Coronary artery (tissue), 2 donors: Measurements from ENCODE around the gene GFPT1.

ENCODE experiments used
- DNase-seq: peaks from one replicate; pipeline ENCODE4 v3.0.0-alpha.2; 2017; ENCODE audit warnings: low spot score
- H3K27ac ChIP-seq, 2 donors: fragments of 200-600 bp; sonication (generic); one replicate each; pipeline ENCODE4 v1.5.1; 2016 to 2019
- H3K4me3 ChIP-seq: fragments of 200-600 bp; sonication (generic); 2 replicates; pipeline ENCODE4 v1.5.1; 2016; ENCODE audit warnings: mild to moderate bottlenecking, moderate library complexity
- TF ChIP-seq, protein P1 (sequence below): fragments of 200-600 bp; sonication (generic); IDR thresholded peaks from one replicate; pipeline ENCODE4 v1.5.1; 2019; ENCODE audit warnings: antibody characterized with exemption

Gene GFPT1

DNA sequence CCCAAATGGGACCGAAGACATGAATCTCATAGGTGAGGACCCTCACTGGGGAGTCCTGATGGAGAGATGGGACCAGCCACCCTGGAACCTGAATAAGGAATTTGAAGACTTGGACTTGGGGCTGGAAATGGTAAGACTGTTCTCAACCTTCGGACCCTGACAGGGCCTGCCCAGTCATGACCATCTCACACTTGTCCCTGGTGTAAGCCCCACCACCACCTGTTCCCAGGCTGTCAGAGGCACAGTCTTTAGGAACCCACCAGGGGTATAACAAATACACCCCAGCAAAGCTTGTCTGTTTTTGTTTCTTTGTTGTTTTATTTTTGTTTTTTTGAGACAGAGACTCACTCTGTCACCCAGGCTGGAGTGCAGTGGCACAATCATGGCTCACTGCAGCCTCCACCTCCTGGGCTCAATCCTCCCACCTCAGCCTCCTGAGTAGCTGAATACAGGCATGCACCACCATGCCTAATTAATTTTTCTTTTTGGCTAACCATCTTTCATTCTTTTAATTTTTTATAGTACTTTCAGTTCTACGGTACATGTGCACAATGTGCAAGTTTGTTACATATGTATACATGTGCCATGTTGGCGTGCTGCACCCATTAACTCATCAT lies 106.1 kb downstream of the GFPT1 start:
- no peak overlapping the region for H3K4me3 ChIP-seq
- H3K27ac ChIP-seq = no peak overlapping the region
- no peak for DNase-seq
- TF ChIP-seq, protein P1, sequence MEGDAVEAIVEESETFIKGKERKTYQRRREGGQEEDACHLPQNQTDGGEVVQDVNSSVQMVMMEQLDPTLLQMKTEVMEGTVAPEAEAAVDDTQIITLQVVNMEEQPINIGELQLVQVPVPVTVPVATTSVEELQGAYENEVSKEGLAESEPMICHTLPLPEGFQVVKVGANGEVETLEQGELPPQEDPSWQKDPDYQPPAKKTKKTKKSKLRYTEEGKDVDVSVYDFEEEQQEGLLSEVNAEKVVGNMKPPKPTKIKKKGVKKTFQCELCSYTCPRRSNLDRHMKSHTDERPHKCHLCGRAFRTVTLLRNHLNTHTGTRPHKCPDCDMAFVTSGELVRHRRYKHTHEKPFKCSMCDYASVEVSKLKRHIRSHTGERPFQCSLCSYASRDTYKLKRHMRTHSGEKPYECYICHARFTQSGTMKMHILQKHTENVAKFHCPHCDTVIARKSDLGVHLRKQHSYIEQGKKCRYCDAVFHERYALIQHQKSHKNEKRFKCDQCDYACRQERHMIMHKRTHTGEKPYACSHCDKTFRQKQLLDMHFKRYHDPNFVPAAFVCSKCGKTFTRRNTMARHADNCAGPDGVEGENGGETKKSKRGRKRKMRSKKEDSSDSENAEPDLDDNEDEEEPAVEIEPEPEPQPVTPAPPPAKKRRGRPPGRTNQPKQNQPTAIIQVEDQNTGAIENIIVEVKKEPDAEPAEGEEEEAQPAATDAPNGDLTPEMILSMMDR = no peak

DNA sequence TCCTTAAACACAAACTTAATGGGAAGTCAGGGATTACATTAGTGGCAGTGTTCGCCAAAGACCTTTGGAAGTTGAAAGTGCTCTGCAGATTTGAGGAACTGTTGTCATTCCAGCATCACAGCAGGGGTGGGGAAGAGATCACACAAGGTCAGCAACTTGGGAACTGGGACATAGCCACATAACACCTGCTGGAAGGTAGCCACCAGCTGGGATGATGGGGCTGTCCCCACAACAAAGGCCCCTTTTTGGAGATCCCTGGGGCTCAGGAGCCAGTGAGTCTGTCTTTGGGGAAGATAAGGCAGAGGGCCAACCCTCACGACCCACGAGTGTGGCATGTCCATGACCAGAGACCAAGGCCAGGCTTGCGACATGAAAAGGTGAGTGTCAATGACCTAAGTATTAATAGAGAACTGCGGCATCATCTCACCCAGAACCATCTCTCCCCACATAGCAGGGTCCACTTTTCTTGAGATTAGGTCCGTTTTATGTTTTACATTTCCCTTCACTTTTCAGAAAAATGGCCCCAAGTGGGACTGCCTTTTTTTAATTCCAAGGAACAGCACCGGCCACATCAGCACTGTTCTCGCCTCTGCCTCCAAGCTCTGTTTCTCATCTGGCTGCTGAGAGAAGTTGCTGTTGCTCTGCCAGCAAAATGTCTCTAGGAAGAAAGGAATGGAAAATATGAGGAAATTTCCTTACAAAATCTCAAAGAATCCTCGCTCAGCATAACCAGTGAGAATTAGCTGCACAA lies 106.9 kb downstream of the GFPT1 start:
- Histone ChIP-seq H3K4me3 (no peak overlapping the region), H3K27ac (no peak overlapping the region)
- TF ChIP-seq, protein P1 = no peak
- DNase-seq = no peak

DNA sequence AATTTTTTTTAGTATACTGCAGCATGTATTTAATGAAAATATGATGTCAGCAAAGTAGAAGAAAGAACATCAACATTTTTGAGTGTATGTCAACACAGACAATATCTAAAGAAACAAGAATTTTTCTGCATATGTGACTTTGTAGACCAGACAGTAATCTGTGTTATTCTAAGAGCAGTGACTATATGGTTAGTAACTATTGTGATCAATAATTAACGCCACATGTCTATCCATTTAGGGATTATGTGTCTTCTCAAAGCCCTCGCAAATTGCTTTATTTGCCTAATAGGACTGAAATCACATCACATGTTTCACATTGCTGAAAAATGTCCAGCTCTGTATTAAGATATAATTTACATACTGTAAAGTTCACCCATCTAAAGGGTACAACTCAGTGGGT lies 107.8 kb downstream of the GFPT1 start:
- no peak for DNase-seq
- TF ChIP-seq, protein P1 = no peak
- no peak overlapping the region for H3K4me3 ChIP-seq

DNA sequence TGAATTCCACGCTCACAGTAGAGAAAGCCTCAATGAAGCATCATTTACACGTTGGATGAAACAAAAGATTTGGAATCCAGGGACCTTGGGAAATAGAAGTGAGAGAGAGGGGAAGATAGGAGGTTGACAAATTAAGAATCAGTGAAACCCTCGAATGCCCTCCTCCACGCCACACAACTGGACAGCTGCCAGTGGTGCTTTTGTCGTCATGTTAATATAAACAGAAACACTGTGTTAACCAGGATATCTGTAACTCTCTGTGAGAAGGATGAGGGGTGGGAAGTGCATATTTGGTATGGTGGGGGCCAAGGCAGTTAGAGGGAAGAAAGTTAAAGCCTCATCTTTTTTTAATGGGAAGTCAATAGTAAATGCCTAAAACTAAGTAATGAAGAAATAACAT lies 108.7 kb downstream of the GFPT1 start:
- H3K4me3 ChIP-seq = no peak overlapping the region
- TF ChIP-seq, protein P1 = no peak
- DNase-seq = no peak

More for the DNA sequence above, 107.8 kb downstream of the GFPT1 start:
- H3K27ac ChIP-seq = no peak overlapping the region

DNA sequence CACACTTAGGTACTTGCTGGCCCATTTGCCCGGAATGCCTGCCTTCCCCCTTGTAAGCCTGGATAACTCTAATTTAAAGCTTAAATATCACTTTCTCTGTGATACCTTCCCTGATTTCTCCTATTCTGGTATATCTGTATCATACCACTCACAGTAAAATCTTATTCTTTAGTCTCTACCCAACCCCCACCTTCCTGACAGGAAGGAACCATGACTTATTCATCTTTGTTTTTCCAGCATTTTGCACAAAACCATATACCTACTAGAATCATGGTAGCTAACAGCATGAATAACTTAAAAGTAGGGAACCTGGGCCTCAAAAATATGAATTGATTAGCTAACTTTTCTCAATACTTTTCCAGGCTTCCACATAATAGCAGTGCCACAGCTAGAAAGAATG lies 111.5 kb downstream of the GFPT1 start:
- no peak for DNase-seq
- TF ChIP-seq, protein P1 = no peak
- no peak overlapping the region for H3K27ac ChIP-seq
- no peak overlapping the region for H3K4me3 ChIP-seq

More for the DNA sequence above, 108.7 kb downstream of the GFPT1 start:
- no peak overlapping the region for H3K27ac ChIP-seq

DNA sequence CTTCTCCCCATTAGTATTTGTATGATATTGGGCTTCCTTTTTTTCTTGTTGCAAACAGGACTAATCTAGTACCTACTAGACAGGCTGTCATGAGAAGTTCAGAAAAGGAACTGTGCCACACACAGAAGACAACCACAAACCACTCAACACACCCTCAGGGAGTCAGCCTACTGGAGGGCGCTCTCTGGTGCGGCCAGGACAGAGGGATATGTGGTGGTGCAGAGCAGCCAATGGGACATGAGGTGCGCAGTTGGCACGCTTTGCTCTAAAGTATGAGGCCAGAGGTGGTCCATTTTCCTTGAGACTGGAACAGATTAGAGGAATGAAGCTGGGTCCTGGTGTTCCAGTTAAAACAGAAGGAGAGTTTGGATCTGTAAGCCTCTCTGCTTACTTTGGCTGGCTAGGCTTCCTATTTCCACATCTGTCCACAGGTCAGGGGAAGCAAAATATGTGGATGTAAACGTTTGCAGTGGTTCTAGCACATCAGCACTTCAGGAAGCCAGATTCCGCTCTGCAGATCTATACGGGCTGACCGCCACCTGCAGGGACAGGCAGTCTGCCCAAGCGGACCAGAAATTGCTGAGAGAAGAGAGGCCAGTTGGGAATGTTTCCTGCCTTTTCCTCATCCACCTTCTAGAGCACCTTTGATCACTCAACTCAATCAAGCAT lies 114.1 kb downstream of the GFPT1 start:
- H3K4me3 ChIP-seq = no peak overlapping the region
- DNase-seq = no peak
- peak overlapping the region in 1 of 2 donors; percentile 24 for H3K27ac ChIP-seq
- TF ChIP-seq, protein P1 = no peak
